ENCODE measurements around the gene MAP7D1.

MAP7D1 gene

DNA sequence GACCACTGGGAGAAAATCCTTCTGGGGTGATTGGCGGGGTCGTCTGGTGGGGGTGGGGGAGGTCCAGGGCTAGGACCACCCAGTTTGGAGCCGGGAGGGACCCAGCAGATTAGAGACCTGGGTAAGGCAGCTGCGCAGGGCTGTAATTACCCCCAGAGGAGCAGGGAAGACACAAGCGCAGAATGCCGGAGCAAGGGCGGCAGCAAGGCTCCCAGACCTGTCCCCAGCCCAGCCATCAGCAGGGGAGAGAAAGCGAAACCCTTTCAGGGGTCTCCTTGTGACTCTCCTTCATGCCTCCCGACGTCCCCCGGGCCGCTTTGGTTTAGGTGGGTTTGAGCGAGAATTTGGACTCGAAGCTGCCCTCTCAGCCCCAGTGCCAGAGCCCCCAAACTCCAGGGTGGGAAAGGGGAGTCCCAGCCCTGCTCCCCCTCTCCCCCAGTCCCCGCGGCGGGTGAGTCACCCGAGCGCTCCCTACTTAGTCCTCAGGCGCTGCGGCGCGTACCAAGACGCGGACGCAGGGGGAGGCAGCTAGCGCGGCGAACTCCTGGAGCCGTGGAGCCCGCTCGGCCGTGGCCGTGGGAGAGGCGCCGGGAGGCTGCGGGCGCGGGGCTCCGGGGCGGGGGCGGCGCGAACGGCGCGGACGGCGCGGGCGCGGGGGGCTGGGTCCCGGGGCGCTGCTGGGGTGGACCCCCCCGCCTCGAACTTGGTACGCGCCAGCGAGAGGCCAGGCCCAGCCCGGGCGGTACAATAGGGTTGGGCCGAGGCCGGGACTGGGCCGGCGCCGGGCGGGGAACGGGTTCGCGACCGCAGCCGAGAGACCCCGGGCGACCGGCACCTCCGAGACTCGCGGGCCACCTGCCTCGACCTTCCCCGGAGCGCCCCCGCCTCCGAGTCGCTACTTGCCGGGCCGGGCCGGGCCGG, at the start of gene MAP7D1:
Gene MAP7D1, plus strand, starts transcription at position 753 of the 921 bp plus-strand sequence. CDS start 258 bp downstream, outside the sequence.
- peak; percentile 77 to 79 for DNase-seq (ENCODE audit: low read depth in 1 of 2, low spot score in 1 of 2)

DNA sequence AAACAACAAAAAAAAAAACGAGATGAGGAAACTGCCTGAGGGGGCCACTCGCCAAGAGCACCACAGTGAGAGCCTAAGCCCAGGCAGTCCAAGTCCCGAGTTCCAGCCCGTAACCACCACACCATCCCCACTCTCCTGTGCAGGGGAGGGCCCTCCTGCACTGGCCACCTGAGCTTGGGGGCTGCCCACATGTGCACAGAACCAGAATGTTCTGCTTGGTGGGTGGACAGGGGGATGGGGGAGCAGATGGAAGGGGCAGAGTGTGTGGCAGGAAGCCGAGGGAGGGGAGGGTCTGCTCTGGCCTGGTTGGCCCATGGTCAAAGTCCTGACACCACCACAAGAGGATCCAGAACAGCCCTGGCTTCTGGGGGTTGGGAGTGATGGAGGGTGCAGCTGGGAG, 49.7 kb upstream of the MAP7D1 start:
- no peak for DNase-seq (ENCODE audit: low read depth in 1 of 2, low spot score in 1 of 2)

DNA sequence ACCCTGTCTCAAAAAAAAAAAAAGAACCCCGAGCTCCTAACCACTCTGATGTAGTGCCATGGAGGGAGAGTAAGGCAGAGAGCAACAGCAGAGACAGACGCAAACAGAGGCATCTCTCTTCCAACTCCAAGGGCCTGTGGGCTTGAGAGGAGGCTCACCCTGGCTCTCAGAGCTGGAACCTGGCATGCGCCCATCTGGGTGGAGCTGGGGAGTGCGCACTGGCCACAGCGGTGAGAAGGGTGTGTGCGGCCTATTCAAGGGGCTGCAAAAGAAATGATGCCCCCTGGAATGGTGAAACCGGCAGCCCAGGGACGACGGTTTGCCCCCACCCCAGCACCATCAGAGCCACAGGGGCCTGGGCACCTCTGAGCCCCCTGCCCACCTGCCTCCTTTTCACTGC, 48.6 kb upstream of the MAP7D1 start:
- DNase-seq (ENCODE audit: low read depth in 1 of 2, low spot score in 1 of 2) = no peak

DNA sequence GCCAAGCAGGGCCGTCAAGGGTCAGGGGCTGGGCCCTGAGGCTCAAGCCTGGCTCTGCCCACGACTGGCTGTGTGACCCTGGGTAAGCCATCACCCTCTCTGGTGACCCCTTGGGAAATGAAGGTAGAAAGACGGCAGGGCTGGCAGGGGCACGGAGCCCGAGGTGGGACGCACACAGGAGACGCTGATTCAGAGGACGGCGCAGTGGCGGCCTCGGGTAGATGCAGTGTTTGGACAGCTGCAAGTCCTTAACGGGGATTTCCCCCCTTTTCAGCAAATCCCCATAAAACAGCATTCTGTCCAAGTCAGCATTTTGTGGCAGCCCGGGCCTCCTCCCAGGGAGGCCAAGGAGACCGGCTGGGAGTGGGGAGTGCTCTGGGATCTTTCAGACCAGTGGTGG, 47.6 kb upstream of the MAP7D1 start:
- DNase-seq (ENCODE audit: low read depth in 1 of 2, low spot score in 1 of 2) = no peak

DNA sequence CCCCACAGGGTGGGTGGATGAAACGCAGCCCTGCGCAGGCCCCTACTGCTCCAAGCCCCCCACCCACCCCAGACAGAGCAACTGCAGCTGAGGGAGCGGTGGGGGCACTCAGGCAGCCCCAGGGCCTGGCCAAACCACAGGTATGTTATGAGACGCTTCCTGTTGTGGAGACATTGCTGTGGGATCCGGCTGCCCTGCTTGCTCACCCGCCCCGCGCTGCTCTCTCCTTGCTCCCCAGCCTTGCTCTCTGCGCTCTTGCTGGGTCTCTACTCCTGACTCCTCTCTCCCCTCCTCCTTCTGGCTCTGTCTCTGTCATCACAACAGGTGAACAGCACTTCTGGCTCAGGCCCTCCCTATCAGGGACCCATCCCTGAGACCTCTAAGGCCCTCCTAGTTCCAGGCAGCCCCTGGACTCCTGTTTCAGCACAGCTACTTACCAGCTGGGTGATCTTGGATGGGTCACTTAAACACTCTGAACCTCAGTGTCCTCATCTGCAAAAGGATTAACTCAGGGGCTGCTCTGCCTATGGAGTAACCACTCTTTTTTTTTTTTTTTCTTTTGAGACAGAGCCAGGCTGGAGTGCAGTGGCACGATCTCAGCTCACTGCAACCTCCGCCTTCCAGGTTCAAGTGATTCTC, 46.8 kb upstream of the MAP7D1 start:
- no peak for DNase-seq (ENCODE audit: low read depth in 1 of 2, low spot score in 1 of 2)

DNA sequence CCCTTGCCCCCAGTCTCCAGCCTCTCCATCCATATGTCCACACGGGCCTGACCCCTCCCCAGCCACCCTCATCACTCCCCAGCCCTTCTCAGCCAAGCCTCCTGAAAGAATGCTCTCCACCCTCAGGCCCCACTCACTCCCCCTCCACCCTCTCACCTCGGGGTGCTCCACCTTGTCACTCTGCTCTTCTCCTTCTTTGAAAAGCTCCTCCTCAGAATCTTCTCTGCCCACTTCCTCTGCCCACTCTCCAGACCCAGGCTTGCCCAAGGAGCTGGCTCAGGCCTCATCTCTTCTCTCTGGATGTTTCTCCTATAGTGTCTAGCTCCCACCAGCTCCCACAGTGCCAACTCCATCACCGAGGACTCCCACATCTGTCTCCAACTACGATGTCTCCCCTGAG, 44.8 kb upstream of the MAP7D1 start:
- no peak for DNase-seq (ENCODE audit: low read depth in 1 of 2, low spot score in 1 of 2)

DNA sequence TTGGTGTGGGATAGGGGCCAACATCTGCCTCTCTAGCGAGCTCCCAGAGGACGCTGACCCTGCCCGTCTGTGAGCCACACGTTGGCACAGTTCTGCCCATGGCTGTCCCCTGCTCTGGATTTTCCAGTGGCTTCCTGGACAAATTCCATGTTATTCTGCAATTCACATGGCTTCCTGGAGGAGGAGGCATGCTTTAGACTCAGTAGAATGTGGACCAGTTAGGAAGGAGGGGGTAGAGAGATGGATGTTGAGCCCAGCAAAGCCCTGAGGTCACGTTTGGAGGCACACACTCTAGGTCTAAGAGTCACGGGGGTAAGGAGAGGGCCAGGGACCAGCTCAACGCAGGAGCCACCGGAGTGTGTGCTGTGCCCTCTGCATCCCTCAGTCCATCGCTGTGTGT, 43.1 kb upstream of the MAP7D1 start:
- DNase-seq (ENCODE audit: low read depth in 1 of 2, low spot score in 1 of 2) = no peak

DNA sequence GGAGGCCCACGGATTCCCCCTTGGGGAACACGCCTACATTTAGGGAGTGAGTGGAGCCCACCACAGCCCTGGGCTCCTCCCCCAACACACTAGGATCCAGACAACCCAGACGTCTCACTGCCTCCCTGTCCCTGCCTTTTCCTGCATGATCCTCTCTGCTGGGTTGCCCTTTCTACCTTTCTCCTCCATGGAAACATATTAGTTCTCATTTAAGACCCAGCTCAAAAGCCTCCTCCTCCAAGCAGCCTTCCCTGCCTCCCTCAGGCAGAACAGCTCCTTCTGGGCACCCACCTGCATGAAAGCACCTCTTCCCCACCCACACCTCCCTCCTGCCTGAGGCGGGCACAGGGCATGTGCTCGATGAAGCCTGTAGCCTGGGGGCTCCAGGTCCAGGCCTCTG, 41.6 kb upstream of the MAP7D1 start:
- DNase-seq (ENCODE audit: low read depth in 1 of 2, low spot score in 1 of 2) = no peak

DNA sequence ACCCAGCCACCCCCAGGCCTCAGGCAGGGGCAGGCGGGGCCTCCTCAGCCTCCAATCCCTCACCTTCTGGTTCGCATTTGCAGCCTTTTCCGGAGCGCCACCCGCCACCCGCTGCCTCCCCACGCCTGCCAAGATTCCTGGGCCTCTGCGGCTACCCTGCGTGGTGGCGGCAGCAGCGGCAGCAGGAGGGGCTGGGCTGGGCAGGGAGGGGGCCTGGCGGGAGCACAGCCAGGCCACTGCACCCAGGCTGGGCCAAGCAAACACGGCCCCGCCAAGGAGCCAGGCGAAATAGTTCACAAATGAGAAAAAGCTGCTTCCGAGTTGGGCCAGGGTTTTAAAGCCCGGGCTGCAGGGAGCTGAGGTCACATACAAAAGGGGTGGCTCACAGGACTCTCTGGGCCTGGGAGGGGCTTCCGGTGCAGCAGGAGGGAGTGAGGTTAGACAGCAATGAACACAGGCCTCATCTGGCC, 40.7 kb upstream of the MAP7D1 start:
- DNase-seq (ENCODE audit: low read depth in 1 of 2, low spot score in 1 of 2) = no peak

DNA sequence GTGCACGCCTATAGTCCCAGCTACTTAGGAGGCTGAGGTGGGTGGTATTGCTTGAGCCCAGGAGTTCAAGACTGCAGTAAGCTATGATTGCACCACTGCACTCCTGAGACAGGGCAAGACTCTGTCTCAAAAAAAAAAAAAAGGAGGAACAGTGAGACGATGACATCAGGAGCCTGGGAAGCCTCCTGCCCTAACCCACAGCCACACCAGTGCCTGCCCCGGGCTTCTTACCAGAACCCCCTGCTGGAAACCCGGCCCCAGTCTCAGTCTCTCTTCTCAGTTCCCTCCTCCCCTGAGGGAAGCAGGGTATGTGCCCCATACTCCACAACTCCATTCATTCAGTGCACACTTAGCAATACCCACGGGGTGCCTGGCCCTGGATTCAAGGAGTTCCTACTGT, 40.0 kb upstream of the MAP7D1 start:
- no peak for DNase-seq (ENCODE audit: low read depth in 1 of 2, low spot score in 1 of 2)

DNA sequence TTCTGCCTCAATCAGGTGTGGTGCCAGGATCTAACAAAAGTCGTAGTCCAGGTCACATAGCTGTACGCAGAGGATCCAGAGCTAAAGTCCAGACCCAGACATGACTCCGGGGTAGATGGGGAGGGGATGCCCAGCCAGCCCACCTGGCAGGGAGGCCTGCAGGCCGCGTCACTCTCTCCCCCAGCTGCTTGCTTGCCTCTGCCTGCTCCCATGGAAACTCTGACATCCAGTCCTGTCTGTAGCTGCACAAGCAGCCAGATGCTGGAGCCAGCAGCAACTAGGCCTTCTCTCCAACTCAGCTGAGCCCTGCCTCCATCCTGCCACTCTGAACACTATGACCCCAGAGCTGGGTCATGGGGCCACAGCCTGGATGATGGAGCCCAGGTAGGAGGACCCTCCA, 39.1 kb upstream of the MAP7D1 start:
- no peak for DNase-seq (ENCODE audit: low read depth in 1 of 2, low spot score in 1 of 2)

DNA sequence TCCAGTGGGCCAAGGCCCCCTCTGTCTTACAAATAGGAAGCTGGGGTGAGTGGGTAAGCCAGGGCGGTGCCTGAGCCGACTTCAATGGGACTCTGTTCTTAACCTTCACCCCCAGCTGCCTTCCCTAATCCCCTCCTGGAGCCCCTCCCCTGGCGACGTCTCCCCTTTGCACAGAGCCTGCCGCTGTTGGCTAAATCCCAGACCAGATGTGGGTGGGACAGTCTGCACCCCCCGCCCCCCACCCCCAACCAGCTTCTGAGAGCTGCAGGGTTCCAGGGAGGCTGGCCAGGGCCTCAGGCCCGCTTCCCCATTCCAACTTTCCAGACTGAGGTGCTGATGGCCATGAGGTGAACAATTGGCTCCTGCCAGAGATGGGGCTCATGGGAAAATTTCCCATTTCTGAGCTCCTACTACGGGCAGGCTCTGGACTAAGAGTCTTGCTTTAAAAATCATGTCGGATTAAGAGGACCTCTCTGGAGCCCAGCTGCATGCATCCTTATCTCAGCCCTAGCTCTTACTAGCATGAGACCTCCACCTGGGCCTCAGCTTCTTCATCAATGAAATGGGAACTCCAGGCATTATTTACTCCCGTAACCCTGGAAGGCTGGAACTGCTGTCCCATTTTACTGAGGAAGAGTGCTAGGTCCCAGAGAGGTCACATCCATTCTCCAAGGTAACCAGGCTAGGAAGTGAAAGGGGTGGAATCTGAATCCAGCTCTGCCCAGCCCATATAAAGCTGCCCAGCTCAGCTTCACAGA, 37.3 kb upstream of the MAP7D1 start:
- DNase-seq (ENCODE audit: low read depth in 1 of 2, low spot score in 1 of 2) = no peak

DNA sequence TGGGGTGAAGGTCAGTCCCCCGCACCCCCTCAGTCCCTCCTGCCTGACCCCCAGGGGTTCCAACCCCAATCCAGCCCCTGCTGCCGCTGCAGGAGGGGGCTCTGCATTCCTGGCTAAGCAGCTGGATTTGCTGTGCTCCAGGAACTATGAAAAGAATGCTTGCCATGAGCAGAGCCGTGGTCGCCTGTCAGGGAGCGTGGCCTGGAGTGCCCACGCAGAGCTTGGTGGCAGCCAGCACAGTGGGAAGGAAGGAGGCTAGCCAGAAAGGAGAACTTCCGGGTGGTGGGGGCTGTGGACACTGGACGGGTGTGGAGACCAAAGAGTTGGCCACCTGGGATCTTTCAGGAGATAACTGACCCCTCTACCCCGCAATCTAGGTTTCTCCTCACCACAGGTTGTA, 36.5 kb upstream of the MAP7D1 start:
- DNase-seq (ENCODE audit: low read depth in 1 of 2, low spot score in 1 of 2) = no peak

DNA sequence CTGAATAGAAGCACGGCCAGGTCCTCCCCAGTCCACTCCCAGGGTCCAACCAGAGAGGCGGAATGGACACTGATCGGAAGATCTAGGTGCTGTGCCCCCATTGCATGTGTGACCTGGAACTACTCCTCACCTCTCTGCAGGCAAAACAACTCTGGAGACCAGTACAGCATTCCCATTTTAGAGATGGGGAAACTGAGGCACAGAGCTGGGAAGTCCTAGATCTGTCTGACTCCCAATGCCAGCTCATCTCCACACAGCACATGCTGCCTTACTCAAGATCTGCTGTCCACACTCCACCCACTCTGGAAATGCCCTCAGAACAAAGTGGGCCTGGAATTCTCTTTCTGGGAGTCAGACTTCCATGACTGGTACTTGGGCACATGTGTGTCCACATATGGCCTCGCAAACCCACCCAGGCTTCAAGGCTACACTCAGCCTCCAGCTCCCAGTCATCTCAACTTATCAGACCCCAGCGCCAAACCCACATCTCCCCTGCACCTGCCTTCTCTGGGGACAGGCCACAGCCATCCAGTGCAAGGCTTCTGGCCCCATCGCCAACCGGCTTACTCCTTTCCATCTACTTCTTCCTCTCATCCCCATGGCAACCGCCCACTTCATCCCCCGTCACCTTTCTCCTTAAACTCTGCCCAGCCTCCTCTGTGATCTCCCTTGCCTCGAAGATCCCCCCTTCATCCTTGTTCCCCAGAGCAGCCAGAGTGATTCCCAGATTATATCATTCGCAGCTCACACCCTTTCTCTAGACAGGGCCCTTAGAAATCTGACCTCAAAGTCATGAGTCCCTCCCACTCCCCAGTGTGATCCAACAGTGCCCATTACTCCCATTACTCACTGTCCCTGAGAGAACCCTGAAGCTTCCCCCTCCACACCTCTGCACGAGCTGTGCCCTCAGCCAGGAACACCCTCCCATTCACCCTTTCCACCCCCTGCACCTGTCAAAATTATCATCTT, 33.6 kb upstream of the MAP7D1 start:
- no peak for DNase-seq (ENCODE audit: low read depth in 1 of 2, low spot score in 1 of 2)

DNA sequence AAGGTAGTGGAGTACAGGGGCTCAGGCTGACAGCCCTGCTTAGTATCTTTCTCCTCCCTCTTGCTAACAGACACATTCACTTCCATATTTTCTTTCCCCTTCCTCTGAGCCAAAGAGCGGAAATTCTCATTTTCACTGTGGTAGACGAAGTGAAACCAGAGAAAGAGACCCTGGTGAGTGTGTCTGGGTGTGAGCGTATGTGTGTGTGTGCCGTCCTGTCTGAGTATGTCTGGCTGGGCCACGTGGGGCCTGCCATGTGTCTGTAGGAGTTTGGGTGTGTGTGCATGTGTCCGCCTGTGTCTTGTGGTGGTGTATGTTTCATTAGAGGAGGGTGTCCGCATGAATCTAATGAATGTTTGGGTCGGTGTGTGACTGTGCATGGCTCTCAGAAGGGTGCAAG, 32.6 kb upstream of the MAP7D1 start:
- DNase-seq (ENCODE audit: low read depth in 1 of 2, low spot score in 1 of 2) = no peak

DNA sequence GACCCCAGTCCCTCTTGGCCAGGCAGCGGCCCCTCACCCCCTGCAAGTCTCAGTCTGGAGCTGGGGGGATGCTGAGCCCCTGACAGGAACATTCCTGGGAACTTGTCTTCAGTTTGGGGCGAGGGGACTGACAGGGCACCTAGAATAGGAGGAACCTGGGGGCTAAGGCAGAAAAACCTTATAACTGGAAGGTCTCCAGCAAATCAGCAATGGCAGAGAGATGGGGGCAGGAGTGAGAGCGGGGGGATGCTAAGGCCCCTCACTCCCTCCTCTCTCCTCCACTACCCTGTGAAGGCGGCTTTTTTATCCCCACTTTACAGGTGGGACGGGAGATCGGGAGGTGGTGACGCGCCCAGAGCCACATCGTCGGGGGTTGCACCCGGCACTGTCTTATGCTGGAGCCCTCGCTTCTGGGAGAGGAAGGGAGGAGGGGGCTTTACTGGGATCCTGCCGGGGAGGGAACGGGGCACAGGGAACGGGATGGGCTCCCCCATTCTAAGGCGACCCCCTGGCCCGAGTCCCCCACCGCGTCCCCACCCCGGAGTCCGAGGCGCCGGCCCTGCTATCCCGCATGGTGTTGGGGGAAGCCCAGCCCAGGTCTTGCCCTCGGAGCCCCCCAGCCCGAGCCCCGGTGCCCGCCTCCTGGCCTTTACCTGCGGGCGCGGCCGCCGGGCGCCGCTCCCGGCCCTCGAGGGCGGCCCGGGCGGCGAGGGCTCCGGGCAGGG, 31.4 kb upstream of the MAP7D1 start:
- DNase-seq (ENCODE audit: low read depth in 1 of 2, low spot score in 1 of 2) = no peak

DNA sequence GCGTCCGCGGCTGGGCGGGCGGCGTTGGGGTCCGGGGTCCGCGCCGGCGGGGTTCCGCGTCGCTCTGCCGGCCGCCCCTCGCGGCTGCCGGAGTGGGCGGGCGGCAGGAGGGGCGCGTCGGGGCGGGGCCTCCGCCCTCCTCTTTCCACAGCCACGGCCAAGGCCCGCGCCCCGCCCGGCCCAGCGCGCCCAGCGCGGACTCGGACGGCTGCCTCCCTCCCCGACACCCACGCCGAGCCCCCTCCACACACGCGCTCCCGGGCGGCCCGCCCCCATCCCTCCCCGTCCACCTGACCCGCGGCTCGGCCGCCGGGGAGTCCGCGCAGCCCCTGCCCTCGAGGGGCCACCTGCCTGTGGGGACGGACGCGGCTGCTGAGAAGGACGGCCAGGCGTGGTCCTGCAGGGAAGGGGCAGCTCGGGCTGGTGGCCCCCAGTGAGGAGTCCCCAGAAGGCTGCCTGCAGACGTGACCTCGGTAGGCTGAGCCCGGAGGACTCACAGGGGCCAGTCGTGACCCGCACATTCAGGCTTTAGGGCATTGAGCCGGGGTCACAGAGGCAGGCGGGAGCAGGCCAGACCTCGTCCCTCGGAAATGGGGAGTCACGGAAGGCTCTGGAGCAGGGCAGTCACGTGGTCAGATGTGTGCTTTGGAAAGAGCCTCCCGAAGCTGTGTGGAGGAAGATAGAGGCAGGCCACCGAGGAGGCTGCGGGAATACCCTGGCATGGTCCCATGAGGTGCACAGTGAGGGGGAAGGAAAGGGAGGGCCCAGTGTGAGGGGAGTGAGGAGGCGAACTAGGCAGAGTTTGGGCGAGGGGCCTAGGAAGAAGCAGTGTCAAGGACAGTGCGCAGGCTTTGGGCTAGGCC, 30.6 kb upstream of the MAP7D1 start, which contains the start of gene COL8A2:
Gene COL8A2, minus strand, starts transcription at position 94 of the 863 bp plus-strand sequence. CDS start 24,980 bp downstream, outside the sequence.
- no peak for DNase-seq (ENCODE audit: low read depth in 1 of 2, low spot score in 1 of 2)

DNA sequence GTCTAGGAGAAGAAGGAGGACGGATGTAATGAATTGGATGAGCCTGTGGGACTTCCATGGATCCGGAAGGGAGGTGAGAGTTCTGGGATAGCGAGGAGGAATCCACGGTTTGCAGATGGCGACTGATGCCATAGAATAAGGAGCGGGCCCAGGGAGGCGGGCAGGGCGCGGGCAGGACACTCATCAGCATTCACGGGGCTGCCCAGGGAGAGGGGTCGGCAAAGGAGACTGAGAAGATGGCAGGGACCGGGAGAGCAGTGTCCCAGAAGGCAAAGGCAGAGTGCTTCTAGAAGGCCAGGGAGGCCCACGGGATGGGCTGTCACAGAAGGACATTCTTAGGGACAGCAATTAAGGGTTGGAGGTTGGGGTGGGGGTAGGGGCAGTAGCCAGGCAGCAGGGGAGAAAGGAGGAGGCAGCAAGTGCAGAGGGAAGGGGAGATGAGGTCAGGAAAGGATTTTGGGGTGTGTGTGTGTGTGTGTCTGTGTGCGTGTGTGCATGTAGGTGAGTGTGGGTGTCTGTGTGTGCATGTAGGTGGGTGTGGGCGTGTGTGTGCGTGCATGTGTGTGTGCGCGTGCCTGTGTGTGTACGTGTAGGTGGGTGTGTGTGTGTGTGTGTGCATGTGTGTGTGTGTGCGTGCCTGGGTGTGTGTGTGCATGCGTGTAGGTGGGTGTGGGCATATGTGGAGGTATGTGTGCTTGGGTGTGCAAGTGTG, 29.8 kb upstream of the MAP7D1 start:
- DNase-seq (ENCODE audit: low read depth in 1 of 2, low spot score in 1 of 2) = no peak

Data from stimulated activated CD4-positive, alpha-beta T cell treated with anti-CD3 and anti-CD28 coated beads, Interleukin-15, amount 100 ng/mL, for 1 hour (primary cell).